H1 (cell line): ENCODE measurements around the gene PIWIL1. TPM values are rescaled to one million over a fixed set of nuclear protein-coding genes. Genes with fewer than 3 reads are reported as not detected.

Experiments used
- CTCF ChIA-PET: fragments of 300-600 bp; sonication (Branson Sonifier 250); formaldehyde crosslinking; loops from one replicate; lab custom pipeline; 2021; ENCODE audit not compliant: partially characterized antibody; lab: Charles Lee
- POLR2A ChIA-PET: fragments of 300-600 bp; sonication (Branson Sonifier 250); formaldehyde crosslinking; loops from one replicate; lab custom pipeline; 2021; ENCODE audit warnings: inconsistent platforms; ENCODE audit not compliant: partially characterized antibody; lab: Charles Lee
- DNase-seq, 2 experiments: peaks; one replicate each; pipeline versions ENCODE4 v3.0.0 to v3.0.0-alpha.2; 2010 to 2022; ENCODE audit warnings: low spot score in 2 of 2, low read depth in 1 of 2, mixed read lengths in 1 of 2
- FAIRE-seq: peaks from 2 replicates; lab custom pipeline; 2011; peaks lifted over from hg19 to GRCh38; lab: Jason Lieb, UNC
- H2AFZ ChIP-seq: 2 replicates; pipeline ENCODE4 v1.8.1; 2012; ENCODE audit warnings: low read length, inconsistent platforms
- H2AK5ac ChIP-seq: 2 replicates; pipeline ENCODE4 v1.6.1; 2013; ENCODE audit warnings: low read depth, low read length
- H2BK120ac ChIP-seq: replicated peaks from 2 replicates; pipeline ENCODE3; 2013; ENCODE audit warnings: low read depth, low read length, inconsistent platforms
- H2BK12ac ChIP-seq: 2 replicates; pipeline ENCODE4 v1.6.1; 2013; ENCODE audit warnings: low read depth, low read length
- H2BK15ac ChIP-seq: 2 replicates; pipeline ENCODE4 v1.6.1; 2013; ENCODE audit warnings: low read length
- H2BK20ac ChIP-seq: 2 replicates; pipeline ENCODE4 v1.6.1; 2013; ENCODE audit warnings: low read length
- H2BK5ac ChIP-seq: 2 replicates; pipeline ENCODE4 v1.6.1; 2013; ENCODE audit warnings: low read depth, low read length
- H3K14ac ChIP-seq: 2 replicates; pipeline ENCODE4 v1.6.1; 2013; ENCODE audit warnings: inconsistent platforms; ENCODE audit not compliant: insufficient read length
- H3K18ac ChIP-seq: 2 replicates; pipeline ENCODE4 v1.6.1; 2013; ENCODE audit warnings: low read length; ENCODE audit errors: extremely low read depth
- H3K23ac ChIP-seq: 2 replicates; pipeline ENCODE4 v1.6.1; 2013; ENCODE audit warnings: inconsistent platforms; ENCODE audit not compliant: insufficient read length
- H3K23me2 ChIP-seq: 2 replicates; pipeline ENCODE4 v1.6.1; 2013; ENCODE audit warnings: low read depth, low read length
- H3K27ac ChIP-seq: 2 replicates; pipeline ENCODE4 v1.6.1; 2011; ENCODE audit warnings: low read depth, low read length, inconsistent platforms
- H3K27me3 ChIP-seq, 4 experiments: replicated peaks in 1 of 4; 1 replicate in 1 of 4; 2 replicates in 3 of 4; pipeline versions ENCODE4 v1.6.1 to v1.8.1; 2011 to 2013; ENCODE audit warnings: low read length in 3 of 4, mild to moderate bottlenecking in 3 of 4, inconsistent platforms in 2 of 4, mixed read lengths in 2 of 4, moderate library complexity in 1 of 4; ENCODE audit not compliant: control insufficient read depth in 3 of 4, insufficient read depth in 3 of 4; ENCODE audit errors: extremely low read depth in 1 of 4
- H3K36me3 ChIP-seq, 4 experiments: 2 replicates each; pipeline versions ENCODE4 v1.6.1 to v1.8.1; 2011 to 2013; ENCODE audit warnings: mild to moderate bottlenecking in 4 of 4, low read length in 3 of 4, moderate library complexity in 2 of 4, control low read depth in 1 of 4, inconsistent platforms in 1 of 4; ENCODE audit not compliant: insufficient read depth in 4 of 4, control insufficient read depth in 2 of 4
- H3K4ac ChIP-seq: replicated peaks from 2 replicates; pipeline ENCODE3; 2013; ENCODE audit warnings: low read length, low read depth, mixed read lengths, inconsistent platforms; ENCODE audit not compliant: insufficient read length
- H3K4me1 ChIP-seq, 4 experiments: replicated peaks in 1 of 4; 1 replicate in 1 of 4; 2 replicates in 3 of 4; pipeline versions ENCODE4 v1.6.1 to v1.8.1; 2011 to 2013; ENCODE audit warnings: low read length in 3 of 4, inconsistent platforms in 2 of 4, mixed read lengths in 1 of 4; ENCODE audit not compliant: insufficient read depth in 4 of 4, control insufficient read depth in 3 of 4
- H3K4me2 ChIP-seq, 2 experiments: 2 replicates each; pipeline versions ENCODE4 v1.6.1 to v1.8.1; 2011 to 2013; ENCODE audit warnings: low read depth in 2 of 2, low read length in 2 of 2, control low read depth in 1 of 2, inconsistent platforms in 1 of 2, mild to moderate bottlenecking in 1 of 2; ENCODE audit not compliant: insufficient read depth in 1 of 2
- H3K4me3 ChIP-seq, 4 experiments: fragments of 200-600, 300-600 bp in 1 of 4; sonication (generic), shearing (Covaris generic), sonication (Bioruptor Twin) in 1 of 4; 2 replicates each; pipeline versions ENCODE4 v1.5.1 to v1.8.1; 2011 to 2016; ENCODE audit warnings: low read length in 4 of 4, low read depth in 3 of 4, control low read depth in 2 of 4, inconsistent platforms in 2 of 4, mild to moderate bottlenecking in 2 of 4, mixed read lengths in 1 of 4, moderate library complexity in 1 of 4; ENCODE audit not compliant: insufficient read depth in 2 of 4; ENCODE audit errors: extremely low read depth in 1 of 4
- H3K56ac ChIP-seq: replicated peaks from 2 replicates; pipeline ENCODE3; 2013; ENCODE audit warnings: low read depth, mild to moderate bottlenecking, mixed read lengths, low read length, inconsistent platforms; ENCODE audit not compliant: insufficient read length
- H3K79me1 ChIP-seq: 2 replicates; pipeline ENCODE4 v1.6.1; 2013; ENCODE audit warnings: low read depth, low read length, control low read depth
- H3K79me2 ChIP-seq, 2 experiments: 2 replicates each; pipeline versions ENCODE4 v1.6.1 to v1.8.1; 2012 to 2013; ENCODE audit warnings: low read length in 2 of 2, mild to moderate bottlenecking in 2 of 2, inconsistent platforms in 1 of 2; ENCODE audit not compliant: insufficient read depth in 2 of 2, control insufficient read depth in 1 of 2
- H3K9ac ChIP-seq, 4 experiments: replicated peaks in 1 of 4; 1 replicate in 1 of 4; 2 replicates in 3 of 4; pipeline versions ENCODE4 v1.6.1 to v1.8.1; 2011 to 2013; ENCODE audit warnings: low read depth in 3 of 4, low read length in 3 of 4, control low read depth in 2 of 4, mild to moderate bottlenecking in 2 of 4, moderate library complexity in 2 of 4, inconsistent platforms in 1 of 4; ENCODE audit errors: extremely low read depth in 1 of 4
- H3K9me3 ChIP-seq, 2 experiments: 2 replicates each; pipeline versions ENCODE4 v1.6.1 to v1.8.1; 2012 to 2013; ENCODE audit warnings: mild to moderate bottlenecking in 2 of 2, moderate library complexity in 2 of 2, control low read depth in 1 of 2, inconsistent platforms in 1 of 2, low read depth in 1 of 2, low read length in 1 of 2, mixed read lengths in 1 of 2; ENCODE audit not compliant: insufficient read depth in 2 of 2
- H4K20me1 ChIP-seq, 2 experiments: replicated peaks in 1 of 2; 2 replicates each; pipeline versions ENCODE3 to v1.8.1; 2011 to 2013; ENCODE audit warnings: inconsistent platforms in 2 of 2, low read length in 2 of 2, mild to moderate bottlenecking in 1 of 2; ENCODE audit not compliant: insufficient read depth in 2 of 2, control insufficient read depth in 1 of 2
- H4K5ac ChIP-seq: 2 replicates; pipeline ENCODE4 v1.6.1; 2013; ENCODE audit warnings: low read length, low read depth, mixed read lengths, inconsistent platforms; ENCODE audit not compliant: insufficient read length
- H4K8ac ChIP-seq: 2 replicates; pipeline ENCODE4 v1.8.0; 2013; ENCODE audit warnings: mild to moderate bottlenecking, moderate library complexity, low read length, inconsistent platforms; ENCODE audit not compliant: insufficient read depth; ENCODE audit errors: extremely low read depth
- H4K91ac ChIP-seq: replicated peaks from 2 replicates; pipeline ENCODE3; 2013; ENCODE audit warnings: low read length, mixed read lengths, inconsistent platforms; ENCODE audit not compliant: insufficient read length
- BRCA1 ChIP-seq: IDR thresholded peaks from 2 replicates; pipeline ENCODE4 v1.6.1; 2012; ENCODE audit warnings: low read depth, low read length, improper control_type of control experiment
- WGBS, 2 experiments: shearing (Covaris generic) in 1 of 2; methylation state at CpG; one replicate each; pipeline versions ENCODE4 v1.1.6 to v1.1.7; 2013 to 2015; ENCODE audit warnings: low lambda C conversion rate in 2 of 2, mixed read lengths in 2 of 2, inconsistent platforms in 1 of 2, low coverage in 1 of 2, missing lambda C conversion rate in 1 of 2; ENCODE audit not compliant: insufficient replicate concordance in 2 of 2, insufficient coverage in 1 of 2, insufficient read length in 1 of 2; ENCODE audit errors: extremely low coverage in 1 of 2, missing lambda C conversion rate in 1 of 2; 5-methylcytosine and 5-hydroxymethylcytosine counted together
- polyA plus RNA-seq, 7 experiments: library from polyadenylated mRNA; depleted of rRNA in 3 of 7; stranded (reverse) in 5 of 7; unstranded in 2 of 7; fragments of >200 nt in 5 of 7; fragments of 200-250 nt in 2 of 7; gene quantifications; 1 replicate in 5 of 7; 2 replicates in 1 of 7; 4 replicates in 1 of 7; pipeline versions ENCODE4 v1.2.1 to v1.2.3, GENCODE V29; 2011 to 2013; ENCODE audit warnings: missing spikeins in 2 of 7, mixed read lengths in 2 of 7
- total RNA-seq: library from RNA; stranded (reverse); fragmentation: NEBNext Ultra II Directional; extraction: Animal tissue kit (Norgen Biotek cat#: 25700); gene quantifications from 2 replicates; pipeline ENCODE4 v1.2.1, GENCODE V29; 2021

The PIWIL1 gene
- total and polyA plus RNA-seq, 2 of the 8 experiments (the other 6 are each of a cell fraction or from before 2014, with no cell fraction given) = not detected

- Histone ChIP-seq H3K27me3 (peaks cover 0 to 4% (median 0%) of the 10 kb centered on the region in 4 experiments; a peak in 3 of 7 replicates), H2BK120ac (no peak overlapping the region)
- no peak for FAIRE-seq
- no peak for TF ChIP-seq BRCA1
These were observed 35.2 kb downstream of the PIWIL1 start for GRCh38 chr12:130372936-130373335.

More at GRCh38 chr12:130372936-130373335, 35.2 kb downstream of the PIWIL1 start:
- peaks cover 0 to 5% (median 0%) of the 10 kb centered on the region in 4 experiments; a peak in 1 of 7 replicates for H3K4me1 ChIP-seq
- no peak overlapping the region for H2AFZ ChIP-seq
- no peak overlapping the region for H3K56ac ChIP-seq
- no peak overlapping the region for H3K23ac ChIP-seq
- no peak overlapping the region for H2BK12ac ChIP-seq
- H3K9me3 ChIP-seq = no peaks in the 10 kb centered on the region
- ChIA-PET CTCF (interaction anchor here (0.7 kb wide), 1 partner anchor 78 kb away, joined by 3 read pairs; no protein-coding TSS in a partner anchor), POLR2A (no interaction called here)
- 85% methylated on average over 4 of the region's 4 CpGs; no CpG with 5 or more reads in 1 of the 2 experiments for WGBS, 2 experiments
- no peak overlapping the region for H4K91ac ChIP-seq
- H3K23me2 ChIP-seq = no peaks in the 10 kb centered on the region
- no peak overlapping the region for H3K18ac ChIP-seq
- no peak overlapping the region for H2BK5ac ChIP-seq
- no peak overlapping the region for H3K27ac ChIP-seq
- H2AK5ac ChIP-seq = no peak overlapping the region
- H2BK15ac ChIP-seq = no peak overlapping the region
- no peak overlapping the region for H3K4ac ChIP-seq
- H2BK20ac ChIP-seq = no peak overlapping the region
- no peak overlapping the region for H4K8ac ChIP-seq
- no peak overlapping the region for H4K5ac ChIP-seq
- no peak for DNase-seq
- H3K36me3 ChIP-seq = no peaks in the 10 kb centered on the region
- H3K79me1 ChIP-seq = no peaks in the 10 kb centered on the region
- H3K9ac ChIP-seq = no peak overlapping the region
- H3K4me3 ChIP-seq = no peak overlapping the region
- H3K14ac ChIP-seq = no peak overlapping the region
- H4K20me1 ChIP-seq = no peaks in the 10 kb centered on the region
- H3K79me2 ChIP-seq = no peaks in the 10 kb centered on the region
- no peak overlapping the region for H3K4me2 ChIP-seq
